GM19467 (cell line): Measurements from ENCODE around the gene PLCL2.
A peak's percentile ranks its signal among the peaks of the same experiment; 100 is the strongest.

ENCODE experiments used
- ATAC-seq: cut with Tn5 transposase; IDR thresholded peaks from one replicate; pipeline ENCODE4 v1.9.1; 2021; ENCODE audit warnings: mild to moderate bottlenecking, moderate library complexity; ENCODE audit not compliant: unreplicated experiment

The PLCL2 gene

GRCh38 chr3:16884748-16885592 lies at the start of gene PLCL2:
Gene PLCL2, plus strand, starts transcription at chr3:16884955. Its CDS starts 85 bp downstream, at chr3:16885040.
- peak; percentile 41 for ATAC-seq

- no peak for ATAC-seq
These were observed 48.1 kb upstream of the PLCL2 start for GRCh38 chr3:16836505-16837237.

- no peak for ATAC-seq
These were observed 47.2 kb upstream of the PLCL2 start for GRCh38 chr3:16837602-16838001.

GRCh38 chr3:16838561-16838960 lies 46.2 kb upstream of the PLCL2 start:
- no peak for ATAC-seq

- no peak for ATAC-seq
These were observed 45.3 kb upstream of the PLCL2 start for GRCh38 chr3:16839271-16840100.

GRCh38 chr3:16840101-16840424 lies 44.7 kb upstream of the PLCL2 start:
- no peak for ATAC-seq

GRCh38 chr3:16841041-16841753 lies 43.6 kb upstream of the PLCL2 start:
- no peak for ATAC-seq

- ATAC-seq, result peak; percentile 55
These were observed 42.9 kb upstream of the PLCL2 start for GRCh38 chr3:16841904-16842271.

- peak; percentile 71 for ATAC-seq
These were observed 42.2 kb upstream of the PLCL2 start for GRCh38 chr3:16842272-16843270.

GRCh38 chr3:16844222-16844621 lies 40.5 kb upstream of the PLCL2 start:
- ATAC-seq, result no peak

GRCh38 chr3:16844791-16845190 lies 40.0 kb upstream of the PLCL2 start:
- no peak for ATAC-seq

GRCh38 chr3:16846373-16847080 lies 38.2 kb upstream of the PLCL2 start:
- no peak for ATAC-seq

GRCh38 chr3:16848007-16848406 lies 36.7 kb upstream of the PLCL2 start:
- ATAC-seq, result no peak

- peak; percentile 74 for ATAC-seq
These were observed 35.5 kb upstream of the PLCL2 start for GRCh38 chr3:16849229-16849628.

- ATAC-seq, result no peak
These were observed 35.0 kb upstream of the PLCL2 start for GRCh38 chr3:16849795-16850194.

- ATAC-seq, result no peak
These were observed 29.3 kb upstream of the PLCL2 start for GRCh38 chr3:16855497-16855896.

- no peak for ATAC-seq
These were observed 24.5 kb upstream of the PLCL2 start for GRCh38 chr3:16860234-16860633.

- ATAC-seq, result no peak
These were observed 23.3 kb upstream of the PLCL2 start for GRCh38 chr3:16861432-16861831.
